Erythroblast (primary cell): ENCODE measurements around the gene C11orf21.

Experiments
- DNase-seq, 2 experiments: peaks; one replicate each; lab custom pipeline; 2025; lab: John Stamatoyannopoulos, UW
- GATA1 ChIP-seq: IDR thresholded peaks from 2 replicates; pipeline ENCODE4 v1.6.1; 2011; ENCODE audit warnings: low read depth, mild to moderate bottlenecking, control low read depth, low read length, moderate library complexity
- POLR2A ChIP-seq: IDR thresholded peaks from 2 replicates; pipeline ENCODE4 v1.6.1; 2011; ENCODE audit warnings: mild to moderate bottlenecking, low read length

C11orf21 gene

DNA sequence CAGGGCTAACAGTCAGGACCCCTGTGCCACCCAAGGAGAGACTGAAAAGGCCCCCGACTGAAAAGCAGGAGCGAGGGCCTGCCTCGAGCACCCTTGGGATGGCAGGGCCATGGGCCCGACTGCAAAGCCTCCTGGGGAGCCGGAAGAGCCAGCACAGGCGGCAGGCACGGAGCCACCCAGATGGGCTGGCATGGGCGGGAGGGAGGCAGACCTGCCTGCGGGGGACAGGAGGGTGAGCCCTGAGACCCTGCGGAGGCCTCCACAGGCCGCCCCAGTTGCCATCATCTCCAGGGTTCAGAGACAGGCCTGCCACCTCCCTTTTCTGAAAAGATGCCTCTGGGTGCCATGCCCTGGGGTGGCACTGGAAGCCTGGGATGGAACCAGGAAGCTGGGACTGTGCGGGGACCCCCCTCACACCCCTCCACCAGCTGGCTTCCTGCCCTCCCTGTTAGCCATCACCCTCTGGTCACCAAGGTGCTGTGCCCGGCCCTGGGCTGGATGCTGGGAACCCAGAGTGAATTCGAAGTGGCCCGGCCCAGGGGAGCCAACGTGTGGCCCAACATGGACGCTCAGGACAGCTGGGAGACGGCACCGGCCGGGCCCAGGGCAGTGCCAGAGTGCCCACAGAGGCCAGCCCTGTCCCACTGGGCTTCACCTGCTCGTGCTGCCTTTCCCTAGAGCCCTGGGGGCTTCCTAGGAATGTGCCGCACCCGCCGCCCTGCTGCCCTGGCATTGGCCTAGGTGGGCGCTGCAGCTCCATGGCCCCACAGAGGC lies 13.9 kb upstream of the C11orf21 start:
- TF ChIP-seq POLR2A: no peak
- TF ChIP-seq GATA1: no peak
- no peak for DNase-seq

DNA sequence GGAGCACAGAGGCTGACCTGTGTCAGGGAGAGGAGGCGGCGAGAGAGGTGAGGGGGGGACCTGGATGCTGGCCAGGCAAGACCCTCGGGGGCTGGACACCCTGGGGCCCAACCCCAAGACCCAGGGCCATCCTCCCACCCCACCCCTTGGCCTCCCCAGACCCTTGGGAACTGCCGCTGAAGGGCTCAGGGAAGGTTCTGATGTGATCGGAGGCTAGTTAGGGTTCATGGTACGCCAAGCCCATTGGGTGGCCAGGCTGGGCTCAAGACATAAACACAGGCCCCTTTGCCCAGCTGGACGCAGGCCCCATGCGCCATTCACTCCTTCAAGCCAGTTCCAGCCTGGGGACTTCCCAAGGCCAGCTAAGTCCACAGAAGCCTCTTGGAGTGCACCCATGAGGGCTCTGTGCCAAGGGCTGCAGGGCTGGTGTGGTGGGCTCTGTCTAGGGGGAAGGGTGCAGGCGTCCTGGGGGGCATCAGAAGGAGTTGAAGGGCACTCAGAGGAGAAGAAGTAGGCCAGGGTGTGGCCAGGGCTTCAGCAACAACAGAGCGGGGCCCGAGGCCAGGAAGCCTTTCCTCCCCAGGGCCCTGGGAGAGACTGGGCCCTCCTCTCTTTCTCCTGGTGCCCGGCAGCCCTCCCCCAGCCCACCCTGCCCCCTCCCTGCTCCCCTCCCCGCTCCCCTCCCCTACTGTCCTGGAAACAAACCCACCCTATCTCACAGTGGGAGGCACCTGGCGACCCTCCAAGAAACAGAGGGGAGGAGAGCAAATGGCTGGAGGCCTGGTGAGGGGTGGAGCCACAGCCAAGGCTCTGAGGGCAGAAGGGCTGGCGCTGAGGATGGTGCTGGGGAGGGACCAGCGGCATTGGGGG lies 13.0 kb upstream of the C11orf21 start:
- DNase-seq: peak; percentile 80 to 82
- TF ChIP-seq POLR2A (peak; percentile 11), GATA1 (no peak)

GRCh38 chr11:2314136-2314524 lies 12.4 kb upstream of the C11orf21 start:
- DNase-seq: no peak
- TF ChIP-seq GATA1: no peak
- TF ChIP-seq POLR2A: peak; percentile 26

GRCh38 chr11:2313051-2313951 lies 11.6 kb upstream of the C11orf21 start:
- DNase-seq: peak in 1 of 2 experiments; percentile 26
- TF ChIP-seq GATA1 (no peak), POLR2A (peak; percentile 9)

DNA sequence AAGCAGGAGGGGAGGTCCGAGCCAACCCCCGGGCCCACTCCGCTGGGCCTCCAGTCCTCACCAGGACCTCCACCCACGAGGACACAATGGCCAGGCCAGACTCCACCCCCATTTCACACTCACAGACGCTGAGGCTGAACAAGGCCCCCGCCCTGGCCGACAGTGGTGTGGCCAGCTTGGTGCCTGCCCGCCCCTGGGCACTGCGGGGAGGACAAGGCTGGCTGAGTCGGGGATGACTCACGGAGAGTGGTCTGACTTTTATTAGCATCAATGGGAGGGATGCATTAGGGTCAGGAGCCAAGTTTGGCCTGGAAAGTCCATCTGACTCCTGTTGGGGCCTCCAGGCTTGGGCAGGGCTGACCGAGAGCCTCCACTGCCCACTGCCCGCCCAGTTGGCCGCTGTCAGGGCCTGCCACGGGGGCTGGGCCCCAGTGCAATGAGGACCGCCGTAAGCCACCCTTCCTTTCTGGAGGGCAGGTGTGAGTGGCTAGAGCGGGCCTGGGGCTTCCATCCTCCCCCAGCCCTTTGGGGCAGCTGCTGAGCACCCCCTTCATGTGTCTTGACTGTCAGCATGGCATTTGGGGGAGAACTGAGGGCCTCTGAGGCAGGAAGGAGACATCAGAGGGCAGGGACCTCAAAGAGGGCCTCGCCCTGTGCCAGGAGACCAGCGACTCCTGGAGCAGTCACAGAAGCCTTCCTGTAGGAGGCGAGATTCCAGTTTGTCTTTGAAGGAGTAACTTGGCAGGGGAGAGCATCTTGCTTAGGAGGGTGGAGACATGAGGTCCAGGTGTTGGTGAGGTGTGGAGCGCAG lies 10.7 kb upstream of the C11orf21 start:
- TF ChIP-seq POLR2A (peak; percentile 18), GATA1 (no peak)
- peak; percentile 24 to 36 for DNase-seq

DNA sequence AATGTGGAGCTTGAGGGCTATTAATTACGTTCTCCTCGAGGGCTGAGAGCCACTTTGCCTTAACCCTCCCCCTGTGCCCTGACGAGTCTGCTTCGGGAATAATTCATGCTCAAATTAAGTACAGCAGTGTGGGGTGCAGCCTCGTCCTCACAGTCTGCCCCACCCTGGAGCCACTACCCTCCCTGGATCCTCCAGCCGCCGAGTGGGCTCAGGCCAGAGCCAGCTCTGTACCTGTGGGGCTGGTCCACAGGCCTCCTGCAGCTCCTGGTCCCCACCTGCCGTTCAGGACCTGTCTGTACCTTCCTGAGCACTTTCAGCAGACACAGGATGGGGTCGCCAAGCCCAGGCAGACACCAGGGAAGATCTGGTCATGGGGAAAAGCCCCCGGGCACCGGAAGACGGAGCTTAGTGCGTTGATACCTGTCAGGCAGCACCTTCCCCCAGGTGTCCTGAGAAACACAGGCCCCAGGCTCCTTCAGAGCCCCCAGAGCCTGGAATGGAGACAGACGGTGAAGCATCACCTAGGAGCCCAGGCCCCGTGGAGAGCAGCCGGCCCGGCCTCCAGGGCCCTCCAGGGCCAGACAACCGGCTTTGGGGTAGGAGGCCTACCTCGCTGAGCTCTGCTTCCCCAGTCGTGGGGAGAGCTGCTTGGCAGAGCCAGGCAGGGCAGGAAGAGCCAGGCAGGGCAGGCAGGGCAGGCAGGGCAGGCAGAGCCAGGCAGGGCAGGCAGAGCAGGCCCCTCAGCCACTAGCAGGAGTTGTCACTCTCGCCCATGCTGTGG lies 9.8 kb upstream of the C11orf21 start:
- no peak for DNase-seq
- TF ChIP-seq GATA1 (no peak), POLR2A (no peak)

- no peak for DNase-seq
- no peak for TF ChIP-seq GATA1
Measured at GRCh38 chr11:2310786-2311352, 9.2 kb upstream of the C11orf21 start.

DNA sequence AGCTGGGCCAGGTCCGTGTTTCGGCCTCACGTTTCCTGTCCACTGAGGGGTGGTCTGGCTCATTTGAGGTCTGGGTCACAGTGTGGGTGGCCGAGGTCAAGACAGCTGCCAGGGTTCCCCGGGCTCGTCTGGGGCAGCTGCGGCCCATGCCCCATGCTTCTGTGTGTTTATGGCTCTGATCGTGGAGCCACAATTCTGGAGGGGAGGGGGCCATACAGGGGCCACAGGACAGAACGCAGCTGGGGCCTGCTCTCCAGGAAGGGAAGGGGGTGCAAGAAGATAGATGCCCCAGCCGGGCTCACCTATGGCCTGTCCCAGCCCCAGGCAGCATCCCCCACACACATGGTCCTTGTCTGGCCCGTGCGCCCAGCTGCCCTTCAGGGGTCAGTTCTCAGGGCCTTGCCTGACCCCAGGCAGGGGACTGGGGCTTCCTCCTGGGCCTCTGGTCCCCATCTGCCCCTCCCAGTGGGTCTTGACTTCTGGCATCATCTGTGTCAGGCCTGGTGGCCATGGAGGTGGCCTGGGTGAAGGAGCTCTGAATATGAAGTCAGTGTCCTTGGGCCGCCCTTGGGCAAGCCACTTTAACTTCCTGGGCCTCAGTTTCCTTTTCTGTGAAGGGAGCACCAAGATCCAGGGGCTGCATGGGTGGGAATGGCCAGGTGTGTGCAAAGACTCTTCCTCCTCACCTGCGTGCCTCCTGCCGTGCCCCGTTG lies 8.5 kb upstream of the C11orf21 start:
- DNase-seq: no peak
- TF ChIP-seq GATA1: no peak
- no peak for TF ChIP-seq POLR2A

DNA sequence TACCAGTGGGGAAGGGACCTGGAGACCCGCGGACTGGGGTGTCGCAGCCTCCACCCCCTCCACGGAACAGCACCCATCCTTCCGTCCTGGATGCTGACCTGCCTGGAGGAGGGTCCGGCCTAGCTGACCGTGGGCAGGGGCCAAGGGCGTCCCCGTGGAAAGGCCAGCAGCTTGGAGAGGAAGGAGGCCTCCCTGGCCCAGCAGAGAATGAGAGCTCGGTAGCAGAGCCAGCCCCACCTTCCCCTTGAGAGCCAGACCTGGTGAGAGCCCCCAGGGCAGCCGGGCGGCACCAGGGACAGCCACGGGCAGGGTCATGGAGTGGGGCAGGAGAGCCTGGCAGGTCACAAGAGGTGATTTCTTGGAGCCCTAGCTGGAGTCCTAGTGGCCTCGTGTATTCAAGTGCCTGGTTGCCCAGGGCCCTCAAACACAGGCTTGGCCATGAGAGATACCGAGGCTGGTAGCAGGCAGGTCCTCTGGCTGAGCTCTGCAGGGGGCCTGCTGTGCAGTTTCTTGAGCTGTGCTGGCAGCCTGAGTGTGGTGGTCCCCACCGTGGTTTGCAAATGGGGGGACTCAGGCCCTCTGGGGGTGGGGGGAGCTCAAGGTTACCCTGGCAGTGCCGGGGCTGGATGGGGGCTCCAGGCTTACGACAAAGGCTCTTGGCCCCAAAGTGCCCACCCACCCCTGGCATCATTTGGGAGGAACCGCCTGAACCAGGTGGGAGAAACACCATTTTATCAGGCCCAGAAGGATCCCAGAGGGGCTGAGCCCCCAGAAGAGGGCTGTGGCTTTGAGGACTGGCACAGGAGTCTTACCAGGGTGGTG lies 7.7 kb upstream of the C11orf21 start:
- DNase-seq: no peak

GRCh38 chr11:2308713-2309112 lies 7.0 kb upstream of the C11orf21 start:
- DNase-seq: no peak
- TF ChIP-seq GATA1 (no peak), POLR2A (no peak)

More for the DNA sequence above, 7.7 kb upstream of the C11orf21 start:
- TF ChIP-seq GATA1: no peak
- TF ChIP-seq POLR2A: no peak
